Parathyroid adenoma (tissue), 2 donors: Measurements from ENCODE around the gene GRIFIN.

ENCODE experiments used
- H2AFZ ChIP-seq: fragments of 300-600 bp; sonication (generic); one replicate; pipeline ENCODE4 v1.7.0; 2017; ENCODE audit warnings: antibody characterized with exemption, mild to moderate bottlenecking
- H3K27ac ChIP-seq: fragments of 300-600 bp; sonication (generic); one replicate; pipeline ENCODE4 v1.7.0; 2017
- H3K27me3 ChIP-seq: fragments of 300-600 bp; sonication (generic); one replicate; pipeline ENCODE4 v1.7.0; 2017; ENCODE audit warnings: low read length; ENCODE audit not compliant: control insufficient read depth, insufficient read depth
- H3K36me3 ChIP-seq: fragments of 300-600 bp; sonication (generic); one replicate; pipeline ENCODE4 v1.7.0; 2017; ENCODE audit warnings: low read length; ENCODE audit not compliant: control insufficient read depth, insufficient read depth
- H3K4me1 ChIP-seq: fragments of 300-600 bp; sonication (generic); one replicate; pipeline ENCODE4 v1.7.0; 2017; ENCODE audit warnings: control low read depth
- H3K4me2 ChIP-seq: fragments of 300-600 bp; sonication (generic); one replicate; pipeline ENCODE4 v1.7.0; 2017; ENCODE audit warnings: low read length
- H3K4me3 ChIP-seq: fragments of 300-600 bp; sonication (generic); one replicate; pipeline ENCODE4 v1.7.0; 2017; ENCODE audit warnings: low read depth, low read length
- H3K79me2 ChIP-seq: fragments of 300-600 bp; sonication (generic); one replicate; pipeline ENCODE4 v1.7.0; 2017; ENCODE audit warnings: control low read depth
- H3K9ac ChIP-seq: fragments of 300-600 bp; sonication (generic); one replicate; pipeline ENCODE4 v1.7.0; 2017; ENCODE audit warnings: mild to moderate bottlenecking
- H3K9me3 ChIP-seq: fragments of 300-600 bp; sonication (generic); one replicate; pipeline ENCODE4 v1.7.0; 2017; ENCODE audit warnings: low read length; ENCODE audit not compliant: control insufficient read depth
- CTCF ChIP-seq: fragments of 300-600 bp; sonication (generic); IDR thresholded peaks from one replicate; pipeline ENCODE4 v1.7.0; 2017; ENCODE audit warnings: antibody characterized with exemption, mild to moderate bottlenecking
- donor health status: primary hyperparathyroidism.

GRIFIN gene

GRCh38 chr7:2513702-2514101 is 37.5 kb upstream of the GRIFIN start:
- H2AFZ ChIP-seq, result no peak overlapping the region
- no peak overlapping the region for H3K4me3 ChIP-seq
- no peak overlapping the region for H3K9ac ChIP-seq
- H3K36me3 ChIP-seq, result no peaks in the 10 kb centered on the region
- no peaks in the 10 kb centered on the region for H3K4me1 ChIP-seq
- TF ChIP-seq CTCF, result no peak
- H3K9me3 ChIP-seq, result no peaks in the 10 kb centered on the region
- no peaks in the 10 kb centered on the region for H3K79me2 ChIP-seq
- no peaks in the 10 kb centered on the region for H3K27me3 ChIP-seq
- no peak overlapping the region for H3K27ac ChIP-seq
- H3K4me2 ChIP-seq, result no peak overlapping the region

GRCh38 chr7:2512713-2513112 is 36.5 kb upstream of the GRIFIN start:
- Histone ChIP-seq H3K4me1 (no peaks in the 10 kb centered on the region), H3K36me3 (no peaks in the 10 kb centered on the region), H3K27me3 (no peaks in the 10 kb centered on the region), H3K4me2 (no peak overlapping the region), H2AFZ (no peak overlapping the region), H3K27ac (no peak overlapping the region), H3K9ac (no peak overlapping the region), H3K9me3 (no peaks in the 10 kb centered on the region), H3K4me3 (no peak overlapping the region), H3K79me2 (no peaks in the 10 kb centered on the region)
- TF ChIP-seq CTCF, result no peak

GRCh38 chr7:2512179-2512661 is 36.0 kb upstream of the GRIFIN start:
- H3K9ac ChIP-seq, result no peak overlapping the region
- H3K4me1 ChIP-seq, result no peaks in the 10 kb centered on the region

GRCh38 chr7:2511769-2512168 is 35.6 kb upstream of the GRIFIN start:
- Histone ChIP-seq H3K27me3 (no peaks in the 10 kb centered on the region), H2AFZ (no peak overlapping the region), H3K4me1 (no peaks in the 10 kb centered on the region), H3K9me3 (no peaks in the 10 kb centered on the region), H3K9ac (no peak overlapping the region), H3K36me3 (no peaks in the 10 kb centered on the region), H3K79me2 (no peaks in the 10 kb centered on the region), H3K27ac (no peak overlapping the region), H3K4me3 (no peak overlapping the region), H3K4me2 (no peak overlapping the region)
- no peak for TF ChIP-seq CTCF

More at GRCh38 chr7:2512179-2512661, 36.0 kb upstream of the GRIFIN start:
- TF ChIP-seq CTCF, result no peak
- Histone ChIP-seq H3K4me2 (no peak overlapping the region), H3K27ac (no peak overlapping the region), H3K27me3 (no peaks in the 10 kb centered on the region), H3K79me2 (no peaks in the 10 kb centered on the region), H2AFZ (no peak overlapping the region), H3K9me3 (no peaks in the 10 kb centered on the region), H3K36me3 (no peaks in the 10 kb centered on the region), H3K4me3 (no peak overlapping the region)
